Measurements from ENCODE around the gene TMEM18.
"Not testable (repeated sequence)": the region's sequence is repeated elsewhere in the genome, so short reads cannot be mapped to it uniquely, and the experiment has no call there.

TMEM18 gene

DNA sequence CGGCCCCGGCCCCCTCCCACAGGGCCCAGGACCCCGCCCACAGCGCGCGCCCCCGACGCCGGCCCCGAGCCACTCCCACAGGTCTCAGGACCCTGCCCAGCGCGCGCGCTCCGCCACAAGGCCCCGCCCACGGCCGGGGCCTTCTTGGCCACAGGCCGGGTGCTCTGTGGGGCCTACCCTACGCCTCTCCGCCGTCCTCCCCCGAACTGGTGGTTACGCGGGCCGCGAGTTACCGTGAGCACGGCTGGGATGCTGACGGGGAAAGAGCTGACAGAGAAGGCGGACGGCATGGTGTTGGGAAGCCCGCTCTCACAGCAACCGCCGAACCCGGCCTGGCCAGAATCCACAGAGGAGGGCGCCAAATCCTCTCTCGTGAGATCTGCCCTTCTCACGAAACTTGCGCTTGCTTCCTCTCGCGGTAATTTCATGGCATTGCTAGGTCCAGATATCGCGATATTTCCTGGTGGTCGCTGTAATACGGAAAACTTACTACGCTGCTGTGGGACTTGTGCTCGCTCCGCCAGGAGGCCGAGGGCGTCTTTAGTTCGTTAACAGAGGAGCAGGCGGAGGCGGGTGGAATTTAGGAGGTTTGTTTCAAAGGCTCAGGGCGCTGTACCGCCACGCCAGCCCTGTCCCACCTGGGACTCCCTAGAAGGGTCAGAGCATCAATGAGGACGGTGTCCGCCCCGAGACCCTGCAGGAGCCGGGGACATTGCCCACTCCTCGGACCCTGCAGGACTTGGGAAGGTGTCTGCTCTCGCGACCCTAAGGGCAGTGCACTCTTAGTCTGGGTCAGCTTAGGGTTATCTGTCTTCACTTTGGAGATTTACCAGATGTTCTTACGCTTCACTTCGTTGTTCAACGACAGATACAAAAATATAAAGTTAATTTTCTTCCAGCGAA lies at the start of gene TMEM18:
Gene TMEM18, minus strand, starts transcription at position 351 of the 903 bp plus-strand sequence. Its CDS starts 61 bp downstream, at position 290.
- DNase-seq, result peak; percentile 99

DNA sequence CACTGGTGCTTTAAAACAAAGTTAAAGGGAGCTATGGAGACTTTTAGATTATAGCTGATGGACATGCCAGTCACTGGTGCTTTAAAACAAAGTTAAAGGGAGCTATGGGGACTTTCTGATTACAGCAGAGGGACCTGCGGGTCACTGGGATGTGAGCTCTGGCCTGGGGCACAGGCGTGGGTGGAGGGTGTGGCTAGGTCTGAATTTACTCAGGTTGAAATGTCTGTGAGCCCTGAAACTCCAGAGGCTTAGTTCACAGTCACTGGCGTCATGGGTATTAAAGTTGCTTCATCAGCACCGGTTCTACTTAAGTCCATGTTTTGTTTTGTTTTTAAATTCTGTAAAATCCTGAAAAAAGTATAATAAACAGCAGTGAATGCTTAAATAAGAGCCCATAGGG lies 49.0 kb upstream of the TMEM18 start:
- DNase-seq, result no peak

DNA sequence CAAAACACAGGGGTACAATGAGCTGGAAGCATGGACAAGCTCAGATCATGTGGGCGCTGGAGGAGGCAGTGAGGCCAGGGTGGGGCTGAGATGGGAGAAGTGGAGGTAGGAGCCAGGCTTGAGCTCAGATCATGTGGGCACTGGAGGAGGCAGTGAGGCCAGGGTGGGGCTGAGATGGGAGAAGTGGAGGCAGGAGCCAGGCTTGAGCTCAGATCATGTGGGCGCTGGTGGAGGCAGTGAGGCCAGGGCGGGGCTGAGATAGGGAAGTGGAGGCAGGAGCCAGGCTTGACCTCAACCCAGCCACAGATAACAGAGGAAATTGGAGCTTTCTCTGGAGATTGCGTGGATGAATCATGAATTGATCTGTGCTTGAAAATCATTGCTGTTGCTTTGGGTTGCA lies 48.3 kb upstream of the TMEM18 start:
- DNase-seq, result no peak

DNA sequence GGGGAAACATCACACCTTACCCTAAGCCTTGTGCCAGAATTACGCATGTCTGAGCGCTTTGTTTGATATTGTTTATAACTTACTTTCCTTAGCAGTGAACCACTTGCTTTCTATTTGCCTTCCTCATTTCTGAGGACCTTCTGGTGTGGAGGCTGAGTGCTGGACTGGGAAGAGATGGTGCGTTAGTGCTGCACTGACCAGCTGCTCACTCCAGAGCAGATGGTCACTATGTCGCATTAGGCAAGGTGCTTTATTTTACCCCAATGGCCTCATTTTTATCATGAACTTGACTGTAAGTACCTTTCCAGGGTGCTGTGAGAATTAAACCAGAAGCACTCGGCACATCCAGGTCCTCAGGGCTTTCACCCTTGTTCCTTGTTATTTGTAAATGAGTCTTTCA lies 46.6 kb upstream of the TMEM18 start:
- no peak for DNase-seq

DNA sequence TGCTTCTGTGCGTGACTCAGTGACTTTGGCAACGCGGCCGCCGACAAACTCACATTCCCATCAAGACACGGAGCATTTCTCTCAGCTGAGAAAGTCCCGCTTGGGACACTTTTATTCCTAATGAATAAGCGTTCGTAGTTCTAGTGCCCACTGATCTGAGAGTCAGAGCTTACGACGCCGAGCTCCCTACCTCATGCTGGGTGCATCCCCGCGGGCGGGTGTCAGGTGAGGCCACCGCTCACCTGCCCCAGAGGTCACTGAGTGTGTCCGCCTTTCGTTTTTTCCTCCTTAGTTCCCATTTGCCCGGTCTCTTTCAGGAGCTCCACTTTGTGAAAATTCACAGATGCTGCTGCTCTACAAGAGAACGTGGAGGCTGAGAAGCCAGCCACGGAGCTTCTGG lies 43.6 kb upstream of the TMEM18 start:
- DNase-seq, result no peak

DNA sequence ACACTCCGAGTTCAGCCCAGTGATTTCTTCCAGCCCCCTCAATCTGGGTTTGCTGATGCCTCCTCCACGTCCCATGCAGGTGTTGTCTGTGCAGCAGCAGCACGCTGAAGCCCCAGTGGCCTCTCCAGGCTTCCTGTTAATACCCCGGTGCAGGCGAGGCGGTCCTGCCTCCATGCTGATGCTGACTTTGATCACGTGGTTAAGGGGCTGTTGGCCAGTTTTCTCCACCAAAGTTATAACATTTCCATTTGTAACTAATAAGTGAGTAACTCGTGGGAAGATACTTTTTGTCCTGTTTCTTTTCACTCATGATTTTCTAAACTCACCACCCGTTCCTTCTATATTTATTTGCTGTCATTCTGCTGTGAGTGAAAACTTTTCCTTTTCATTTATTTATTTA lies 42.5 kb upstream of the TMEM18 start:
- no peak for DNase-seq

DNA sequence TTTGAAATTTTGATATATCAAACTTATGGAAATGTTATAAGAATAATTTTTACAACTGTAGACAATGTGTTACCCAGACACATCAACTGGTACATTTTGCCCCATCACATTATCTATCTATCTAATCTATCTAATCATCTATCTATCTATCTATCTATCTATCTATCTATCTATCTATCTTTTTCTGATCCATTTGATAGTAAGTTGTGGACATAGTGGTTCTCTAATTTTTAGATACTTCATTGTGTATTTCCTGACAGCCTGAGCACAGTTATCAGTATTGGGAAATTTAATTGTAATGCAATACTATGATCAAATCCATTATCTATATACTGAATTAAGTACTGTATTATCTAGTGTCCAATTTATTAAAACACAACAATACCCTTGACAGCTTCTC lies 42.0 kb upstream of the TMEM18 start:
- no peak for DNase-seq

DNA sequence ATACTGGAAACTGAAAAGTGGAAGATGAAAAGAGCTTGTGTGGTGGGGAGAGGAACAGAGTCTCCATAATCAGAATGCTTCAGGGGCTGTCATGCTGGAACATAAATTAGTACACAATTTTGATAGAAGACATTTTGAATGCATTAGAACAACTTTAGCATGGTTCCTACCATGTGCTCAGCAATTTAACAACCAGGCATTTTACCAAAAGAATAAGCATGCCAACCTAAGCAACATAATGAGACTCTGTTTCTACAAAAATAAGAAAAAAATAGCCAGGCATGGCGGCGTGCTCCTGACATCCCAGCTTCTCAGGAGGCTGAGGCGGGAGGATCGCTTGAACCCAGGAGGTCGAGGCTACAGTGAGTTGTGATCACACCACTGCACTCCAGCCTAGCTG lies 40.5 kb upstream of the TMEM18 start:
- DNase-seq, result no peak

DNA sequence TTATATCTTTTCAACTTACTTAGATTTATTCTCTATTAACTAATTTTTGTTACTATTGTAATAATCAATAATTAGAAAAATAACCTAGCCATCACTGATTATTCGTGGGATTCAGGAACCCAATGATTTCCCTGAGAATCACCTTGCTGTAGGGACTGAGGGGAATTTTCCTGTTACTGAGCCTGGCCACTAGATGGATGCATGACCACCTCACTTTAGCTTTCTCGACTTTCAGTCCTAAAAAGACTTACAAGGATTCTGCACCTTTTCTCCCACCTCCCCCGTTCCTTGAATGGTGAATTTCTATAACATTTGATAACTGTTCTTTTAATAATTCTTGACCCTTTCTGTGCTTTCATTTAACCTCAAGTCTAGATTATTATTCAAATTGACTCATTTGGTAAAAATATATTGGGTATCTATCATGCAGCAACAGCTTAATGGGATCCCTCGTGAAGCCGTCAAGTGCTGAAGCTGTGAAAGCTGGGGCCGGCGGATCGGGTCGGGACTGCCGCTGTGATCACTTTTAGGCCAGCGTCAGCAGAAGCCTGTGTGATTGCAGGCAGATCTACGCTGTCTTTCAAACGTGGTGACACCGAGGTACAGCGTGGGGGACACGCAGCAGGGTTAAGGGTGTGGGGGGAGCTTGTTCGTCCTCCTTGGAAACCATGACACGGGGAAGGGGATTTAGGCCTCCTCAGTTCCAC lies 38.8 kb upstream of the TMEM18 start:
- DNase-seq, result no peak

DNA sequence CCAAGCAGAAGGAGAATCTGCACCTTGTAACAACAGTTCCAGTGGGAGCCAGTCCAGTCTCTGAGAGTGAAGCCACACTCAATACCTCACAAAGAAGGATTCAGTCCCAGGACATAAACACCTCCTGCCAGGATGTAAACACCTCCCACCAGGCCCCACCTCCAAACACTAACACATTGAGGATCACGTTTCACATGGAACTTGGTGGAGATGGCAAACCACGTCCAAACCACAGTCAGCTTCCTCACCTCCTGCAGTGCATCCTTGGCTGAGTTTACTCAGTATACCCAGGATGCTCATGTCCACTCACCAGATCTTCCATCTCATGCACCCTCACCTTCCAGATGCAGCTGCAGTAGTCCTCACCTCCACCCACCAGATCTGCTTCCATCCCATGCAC lies 37.8 kb upstream of the TMEM18 start:
- DNase-seq, result no peak

DNA sequence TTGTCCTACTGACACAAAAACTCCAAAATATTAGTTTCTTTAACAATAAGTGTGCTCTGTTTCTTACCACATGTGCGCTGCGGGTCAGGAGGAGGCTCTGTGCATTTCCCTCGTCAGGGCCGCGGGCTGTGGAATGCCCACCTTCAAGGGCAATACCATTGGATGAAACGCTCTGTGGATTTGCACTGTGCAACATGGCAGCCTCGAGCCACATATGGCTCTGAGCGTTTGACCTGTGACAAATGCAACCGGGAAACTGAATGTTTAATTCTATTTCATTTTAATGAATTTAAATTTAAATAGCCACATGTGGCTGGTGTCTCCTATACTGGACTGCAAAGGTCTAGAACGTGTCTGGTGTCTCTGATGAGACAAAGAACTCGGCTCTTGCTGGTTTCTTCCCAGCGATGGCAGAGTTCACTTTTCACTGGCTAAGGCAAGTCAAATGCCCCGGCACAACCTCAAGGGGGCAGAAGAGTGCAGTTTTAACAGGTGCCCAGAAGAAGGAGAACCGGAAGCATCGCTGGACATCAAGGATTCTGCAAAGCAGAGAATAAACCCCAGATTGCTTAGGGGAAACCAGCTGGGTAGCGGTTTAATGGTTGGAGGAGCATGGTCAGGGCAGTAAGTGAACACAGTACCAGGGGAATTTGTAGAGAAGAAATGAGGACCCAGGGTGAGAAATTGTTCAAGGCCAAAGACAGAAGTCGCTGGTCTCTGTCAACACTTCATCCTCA lies 37.0 kb upstream of the TMEM18 start:
- peak; percentile 17 for DNase-seq

DNA sequence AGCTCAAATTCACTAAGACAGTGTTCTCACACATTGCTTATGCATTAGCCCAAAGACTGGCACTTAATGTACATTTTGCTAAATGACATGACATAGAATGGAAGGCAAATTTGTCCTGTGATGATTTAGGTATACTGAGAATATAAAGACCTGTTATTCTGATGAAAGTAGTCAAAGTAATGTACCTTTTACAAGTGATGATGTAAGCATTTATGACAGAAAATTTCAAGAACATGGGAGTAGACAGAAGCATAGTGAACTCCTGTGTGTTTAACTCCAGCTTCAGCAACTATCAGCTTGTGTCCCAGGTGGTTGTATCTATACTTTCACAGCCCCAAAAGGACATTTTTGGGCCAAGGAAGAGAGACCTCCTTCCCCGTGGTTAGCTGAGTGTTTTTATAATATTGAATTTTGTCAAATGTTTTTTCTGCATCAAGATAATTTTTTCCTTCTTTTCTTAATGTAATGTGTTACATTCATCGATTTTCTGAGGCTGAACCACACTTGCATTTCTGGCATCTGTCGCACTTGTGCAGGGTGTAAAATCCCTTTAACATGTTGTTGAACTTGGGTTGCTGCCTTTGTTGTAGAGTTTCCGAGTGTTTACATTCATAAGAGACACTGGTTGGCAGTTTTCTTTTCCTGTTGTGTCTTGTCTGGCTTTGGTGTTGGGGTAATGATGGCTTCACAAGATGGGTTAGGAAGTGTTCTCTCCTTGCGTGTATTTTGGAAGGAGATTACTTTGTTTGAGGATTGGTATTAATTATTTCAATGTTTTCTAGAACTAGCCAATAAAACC lies 33.9 kb upstream of the TMEM18 start:
- DNase-seq, result no peak

DNA sequence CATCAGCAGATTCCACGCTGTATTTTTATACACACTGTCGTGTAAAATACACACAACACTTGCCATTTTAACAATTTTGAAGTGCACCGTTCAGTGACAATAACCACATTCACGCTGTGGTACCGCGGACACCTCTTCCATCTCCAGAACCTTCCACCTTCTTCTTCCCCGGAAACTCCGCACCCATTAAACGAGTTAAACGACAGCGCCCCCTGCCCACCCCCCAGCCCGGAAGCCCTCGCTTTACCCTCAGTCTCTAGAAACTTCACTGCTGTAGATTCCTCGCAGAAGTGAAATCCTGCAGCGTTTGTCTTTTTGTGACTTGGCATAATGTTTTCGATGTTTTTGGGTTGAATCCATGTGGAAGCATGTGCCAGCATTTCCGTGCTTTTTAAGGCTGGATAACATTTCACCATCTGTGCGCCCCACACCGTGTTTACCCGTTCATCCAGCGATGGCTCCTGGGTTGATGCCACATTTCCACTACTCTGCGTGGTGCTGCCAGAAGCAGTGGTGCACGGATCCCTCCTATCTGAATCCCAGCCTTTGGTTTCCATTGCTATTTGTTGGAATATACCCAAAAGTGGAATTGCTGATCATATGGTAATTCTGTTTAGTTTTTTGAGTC lies 32.0 kb upstream of the TMEM18 start:
- no peak for DNase-seq

DNA sequence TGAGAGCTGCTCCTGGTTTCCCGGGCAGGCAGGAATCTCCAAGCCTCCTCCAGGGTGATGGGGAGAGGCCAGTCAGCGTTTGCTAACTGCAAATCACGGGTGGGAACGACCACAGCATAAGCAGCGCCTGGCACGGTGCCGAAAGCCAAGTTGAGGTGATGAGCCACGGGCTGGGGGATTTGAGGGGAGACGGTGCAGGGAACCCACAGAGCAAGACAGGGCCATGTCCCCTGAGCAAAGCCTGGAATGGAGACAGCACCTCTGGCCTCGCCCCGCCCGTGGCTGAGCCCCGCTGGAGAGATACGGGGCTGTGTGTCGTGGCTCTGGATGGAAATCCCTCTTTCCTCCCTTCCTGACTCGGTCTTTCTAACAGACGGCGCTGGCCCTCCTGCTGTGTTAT lies 31.5 kb upstream of the TMEM18 start:
- no peak for DNase-seq

DNA sequence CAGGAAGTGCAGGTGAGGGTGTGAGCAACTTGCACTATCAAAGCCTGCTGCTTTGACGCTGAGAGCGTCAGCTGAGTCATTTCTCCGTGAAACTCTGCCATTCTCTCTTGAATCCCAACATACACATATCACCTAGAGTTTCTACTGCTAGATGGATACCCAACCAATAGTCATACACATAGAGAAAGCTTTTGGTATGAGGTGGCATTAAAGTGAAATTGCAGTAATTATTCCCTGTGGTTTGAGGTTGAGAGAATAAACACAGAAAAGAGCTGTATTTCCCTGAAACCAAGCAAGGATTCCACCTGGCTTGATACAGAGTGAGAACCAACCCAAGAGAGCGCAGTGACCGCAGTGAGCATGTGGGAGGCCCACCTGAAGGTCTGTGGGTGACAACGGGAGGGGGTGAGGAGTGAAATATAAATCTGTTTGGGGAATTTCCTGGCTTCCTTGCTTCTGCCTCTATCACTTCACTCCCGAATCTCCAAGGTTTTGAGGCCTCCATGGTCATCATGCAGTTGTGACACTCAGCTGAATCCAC lies 28.8 kb upstream of the TMEM18 start:
- no peak for DNase-seq

DNA sequence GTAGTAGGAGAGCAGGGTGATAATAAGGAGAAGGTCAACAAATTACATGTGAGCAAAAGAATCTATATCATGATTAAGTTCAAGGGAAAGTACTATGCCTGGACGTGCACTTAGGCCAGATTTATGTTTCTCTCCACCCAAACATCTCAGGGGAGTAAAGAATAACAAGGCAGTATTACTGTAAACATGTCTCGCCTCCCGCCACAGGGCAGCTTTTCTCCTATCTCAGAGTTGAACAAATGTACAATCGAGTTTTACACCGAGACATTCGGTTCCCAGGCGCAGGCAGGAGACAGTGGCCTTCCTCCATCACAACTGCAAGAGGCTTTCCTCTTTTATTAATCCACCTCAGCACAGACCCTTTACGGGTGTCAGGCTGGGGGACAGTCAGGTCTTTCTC lies 25.6 kb upstream of the TMEM18 start:
- not testable (repeated sequence) for DNase-seq

DNA sequence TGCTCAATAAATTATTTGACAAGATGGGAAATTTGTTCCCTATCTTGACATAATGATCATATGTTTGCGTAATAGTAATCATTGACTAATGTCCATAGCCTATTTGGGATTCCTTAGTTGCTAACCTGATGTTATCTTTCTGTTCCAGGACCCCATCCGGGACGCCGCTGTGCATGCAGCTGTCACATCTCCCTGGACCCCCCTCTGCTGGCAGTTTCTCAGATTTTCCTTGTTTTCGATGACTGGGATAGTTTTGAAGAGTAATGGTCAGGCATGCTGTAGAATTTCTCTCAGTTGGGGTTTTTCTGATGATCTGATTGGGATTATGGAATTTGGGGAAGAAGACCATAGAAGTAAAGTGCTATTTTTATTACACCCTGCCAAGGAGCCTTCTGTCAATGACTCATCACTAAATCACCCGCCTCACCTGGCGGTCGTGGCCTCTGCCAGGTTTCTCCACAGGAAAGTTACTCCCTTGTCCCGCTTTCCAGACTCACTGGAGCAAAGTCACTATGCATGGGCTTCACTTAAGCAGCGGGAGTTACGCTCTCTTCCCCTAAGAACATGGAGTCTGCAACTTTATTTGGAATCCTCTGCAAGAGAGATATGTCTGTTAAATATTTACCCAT lies 19.9 kb upstream of the TMEM18 start:
- DNase-seq, result no peak

DNA sequence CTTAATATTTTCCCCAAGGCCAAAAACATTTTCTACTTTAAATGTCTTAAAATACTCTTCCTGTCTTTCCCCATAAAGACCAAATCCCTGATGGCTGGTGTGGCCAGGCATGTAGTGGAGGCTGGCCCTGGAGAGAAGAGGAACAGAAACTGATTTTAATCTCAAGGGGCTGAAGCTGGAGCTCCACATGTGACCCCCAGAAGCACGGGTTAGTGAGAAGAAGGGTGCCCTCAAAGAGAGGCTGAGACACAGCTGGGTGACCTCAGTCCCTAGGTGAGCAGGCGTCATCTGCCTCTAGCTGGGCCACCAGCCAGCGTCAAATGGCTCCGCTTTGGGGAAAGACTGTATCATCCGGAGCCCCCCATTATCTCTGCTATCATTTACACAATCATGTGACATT lies 19.3 kb upstream of the TMEM18 start:
- no peak for DNase-seq

DNA sequence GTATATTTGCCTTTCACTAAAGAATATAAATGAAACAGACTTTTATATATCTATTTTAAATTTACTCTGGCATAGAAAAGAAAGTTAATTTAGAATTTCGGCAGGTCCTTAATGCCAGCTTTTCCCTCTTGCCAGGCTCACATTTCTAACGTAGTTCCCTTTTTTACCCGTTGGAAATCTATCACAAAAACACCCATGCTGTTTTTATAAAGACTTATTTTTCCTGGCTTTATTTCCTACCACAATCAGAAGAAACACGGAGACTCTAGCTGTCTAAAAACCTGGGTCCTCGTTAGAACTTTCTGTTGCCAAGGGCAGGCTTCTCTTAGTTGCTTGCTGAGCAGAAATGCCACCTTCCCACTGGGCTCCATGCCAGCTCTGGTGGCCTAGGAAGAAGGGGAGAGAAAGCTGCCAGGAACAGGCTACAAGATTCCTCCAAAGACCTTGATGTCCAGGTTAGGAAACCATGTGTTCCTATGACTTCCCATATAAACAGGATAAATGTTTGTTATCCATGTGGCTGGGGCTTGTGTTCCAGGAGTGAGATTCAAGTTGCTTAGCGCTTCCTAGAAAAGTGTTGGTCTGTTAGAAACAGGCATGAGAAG lies 17.8 kb upstream of the TMEM18 start:
- no peak for DNase-seq

DNA sequence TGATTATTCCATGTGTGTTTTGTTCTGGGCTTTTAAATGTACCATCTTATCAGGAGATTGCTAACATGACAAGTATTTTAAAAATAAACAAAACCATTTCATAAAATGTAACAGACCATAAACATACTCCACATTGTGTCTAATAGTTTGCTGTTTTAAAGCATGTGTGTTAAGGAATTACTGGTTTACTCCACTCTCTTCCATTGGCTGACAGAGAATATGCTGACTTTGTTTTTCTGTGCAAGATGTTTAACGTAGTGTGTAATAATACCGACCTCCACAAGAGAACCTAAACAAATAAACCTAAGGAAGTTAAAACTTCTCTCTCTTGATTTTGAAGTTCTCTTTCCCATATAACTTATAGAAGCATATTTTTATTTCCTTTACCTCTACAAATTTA lies 17.0 kb upstream of the TMEM18 start:
- no peak for DNase-seq

DNA sequence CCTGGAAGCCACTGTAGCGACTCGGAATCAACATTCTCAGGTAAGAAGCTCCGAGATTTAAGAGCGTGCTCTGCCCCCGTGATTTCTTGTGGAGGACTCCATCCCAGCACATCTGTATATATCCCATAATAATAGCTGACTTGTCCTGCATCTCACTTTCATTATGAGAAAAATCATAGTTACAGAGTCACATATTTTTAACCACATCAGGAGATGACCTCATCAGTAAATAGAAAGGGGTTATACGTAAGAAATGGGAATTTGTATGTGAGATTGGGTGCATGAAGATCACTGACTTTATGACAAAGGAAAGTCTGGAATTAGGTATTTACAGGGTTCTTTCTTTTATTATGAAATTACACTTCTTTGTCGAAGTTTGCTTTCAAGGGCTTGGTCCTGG lies 16.4 kb upstream of the TMEM18 start:
- no peak for DNase-seq

All from amniotic stem cell (primary cell).